ENCODE data around the gene P3H2.

P3H2 gene

GRCh38 chr3:189942948-189943347 is 177.7 kb downstream of the P3H2 start:
- no peak for TF ChIP-seq CTCF (IDR thresholded peaks at IDR 0.05; ENCODE audit: borderline replicate concordance, insufficient read depth, low read depth, low read length)
- no peak overlapping the region for H3K4me3 ChIP-seq (ENCODE audit: low read depth, low read length)

GRCh38 chr3:189941679-189942078 is 179.0 kb downstream of the P3H2 start:
- TF ChIP-seq CTCF (IDR thresholded peaks at IDR 0.05; ENCODE audit: borderline replicate concordance, insufficient read depth, low read depth, low read length) = no peak
- no peak overlapping the region for H3K4me3 ChIP-seq (ENCODE audit: low read depth, low read length)

- TF ChIP-seq CTCF (IDR thresholded peaks at IDR 0.05; ENCODE audit: borderline replicate concordance, insufficient read depth, low read depth, low read length) = no peak
- no peak overlapping the region for H3K4me3 ChIP-seq (ENCODE audit: low read depth, low read length)
Measured at GRCh38 chr3:189941125-189941524, 179.6 kb downstream of the P3H2 start.

- no peak overlapping the region for H3K4me3 ChIP-seq (ENCODE audit: low read depth, low read length)
- no peak for TF ChIP-seq CTCF (IDR thresholded peaks at IDR 0.05; ENCODE audit: borderline replicate concordance, insufficient read depth, low read depth, low read length)
Measured at GRCh38 chr3:189937302-189938127, 183.2 kb downstream of the P3H2 start.

- H3K4me3 ChIP-seq (ENCODE audit: low read depth, low read length) = no peak overlapping the region
- no peak for TF ChIP-seq CTCF (IDR thresholded peaks at IDR 0.05; ENCODE audit: borderline replicate concordance, insufficient read depth, low read depth, low read length)
Measured at GRCh38 chr3:189936201-189936945, 184.3 kb downstream of the P3H2 start.

GRCh38 chr3:189927975-189928895 is 192.5 kb downstream of the P3H2 start:
- H3K4me3 ChIP-seq (ENCODE audit: low read depth, low read length) = no peak overlapping the region
- TF ChIP-seq CTCF (IDR thresholded peaks at IDR 0.05; ENCODE audit: borderline replicate concordance, insufficient read depth, low read depth, low read length) = no peak
